ENCODE data around the gene PSKH1.

PSKH1 gene

GRCh38 chr16:67872631-67873434 is 20.2 kb upstream of the PSKH1 start, which contains the start of gene EDC4:
Gene EDC4, plus strand, starts transcription at chr16:67873052. Its CDS starts 210 bp downstream, at chr16:67873262.
- H3K9me3 ChIP-seq (ENCODE audit: severe bottlenecking), result no peaks in the 10 kb centered on the region
- peaks cover 58% of the 10 kb centered on the region for H3K36me3 ChIP-seq (ENCODE audit: low read depth)
- peaks cover 8% of the 10 kb centered on the region for H3K4me1 ChIP-seq (ENCODE audit: insufficient read depth, poor library complexity, severe bottlenecking)
- TF ChIP-seq, protein P1, sequence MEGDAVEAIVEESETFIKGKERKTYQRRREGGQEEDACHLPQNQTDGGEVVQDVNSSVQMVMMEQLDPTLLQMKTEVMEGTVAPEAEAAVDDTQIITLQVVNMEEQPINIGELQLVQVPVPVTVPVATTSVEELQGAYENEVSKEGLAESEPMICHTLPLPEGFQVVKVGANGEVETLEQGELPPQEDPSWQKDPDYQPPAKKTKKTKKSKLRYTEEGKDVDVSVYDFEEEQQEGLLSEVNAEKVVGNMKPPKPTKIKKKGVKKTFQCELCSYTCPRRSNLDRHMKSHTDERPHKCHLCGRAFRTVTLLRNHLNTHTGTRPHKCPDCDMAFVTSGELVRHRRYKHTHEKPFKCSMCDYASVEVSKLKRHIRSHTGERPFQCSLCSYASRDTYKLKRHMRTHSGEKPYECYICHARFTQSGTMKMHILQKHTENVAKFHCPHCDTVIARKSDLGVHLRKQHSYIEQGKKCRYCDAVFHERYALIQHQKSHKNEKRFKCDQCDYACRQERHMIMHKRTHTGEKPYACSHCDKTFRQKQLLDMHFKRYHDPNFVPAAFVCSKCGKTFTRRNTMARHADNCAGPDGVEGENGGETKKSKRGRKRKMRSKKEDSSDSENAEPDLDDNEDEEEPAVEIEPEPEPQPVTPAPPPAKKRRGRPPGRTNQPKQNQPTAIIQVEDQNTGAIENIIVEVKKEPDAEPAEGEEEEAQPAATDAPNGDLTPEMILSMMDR (IDR thresholded peaks at IDR 0.05; ENCODE audit: poor library complexity, severe bottlenecking), result no peak
- H3K27me3 ChIP-seq (ENCODE audit: insufficient read depth, poor library complexity, severe bottlenecking), result no peaks in the 10 kb centered on the region
- peak within 1 kb of the TSS; percentile 49 for H3K27ac ChIP-seq (ENCODE audit: poor library complexity, severe bottlenecking)
- DNase-seq (ENCODE audit: low spot score) (peak; percentile 80), ATAC-seq (ENCODE audit: low read depth) (peak; percentile 80)
- H3K4me3 ChIP-seq (ENCODE audit: severe bottlenecking), result peak within 1 kb of the TSS; percentile 86

- H3K27me3 ChIP-seq (ENCODE audit: insufficient read depth, poor library complexity, severe bottlenecking), result no peaks in the 10 kb centered on the region
- H3K27ac ChIP-seq (ENCODE audit: poor library complexity, severe bottlenecking), result peak overlapping the region; percentile 49
- ATAC-seq (ENCODE audit: low read depth) (peak; percentile 32), DNase-seq (ENCODE audit: low spot score) (no peak)
- H3K4me3 ChIP-seq (ENCODE audit: severe bottlenecking), result peak overlapping the region; percentile 86
- peaks cover 58% of the 10 kb centered on the region for H3K36me3 ChIP-seq (ENCODE audit: low read depth)
- TF ChIP-seq, protein P1 (IDR thresholded peaks at IDR 0.05; ENCODE audit: poor library complexity, severe bottlenecking), result no peak
- no peaks in the 10 kb centered on the region for H3K9me3 ChIP-seq (ENCODE audit: severe bottlenecking)
- H3K4me1 ChIP-seq (ENCODE audit: insufficient read depth, poor library complexity, severe bottlenecking), result peaks cover 8% of the 10 kb centered on the region
These were observed 19.4 kb upstream of the PSKH1 start for GRCh38 chr16:67873435-67874370.

- H3K4me1 ChIP-seq (ENCODE audit: insufficient read depth, poor library complexity, severe bottlenecking), result peaks cover 8% of the 10 kb centered on the region
- TF ChIP-seq, protein P1 (IDR thresholded peaks at IDR 0.05; ENCODE audit: poor library complexity, severe bottlenecking), result no peak
- H3K4me3 ChIP-seq (ENCODE audit: severe bottlenecking), result peak overlapping the region; percentile 86
- DNase-seq (ENCODE audit: low spot score) (no peak), ATAC-seq (ENCODE audit: low read depth) (no peak)
- peaks cover 58% of the 10 kb centered on the region for H3K36me3 ChIP-seq (ENCODE audit: low read depth)
- no peak overlapping the region for H3K27ac ChIP-seq (ENCODE audit: poor library complexity, severe bottlenecking)
- H3K9me3 ChIP-seq (ENCODE audit: severe bottlenecking), result no peaks in the 10 kb centered on the region
- H3K27me3 ChIP-seq (ENCODE audit: insufficient read depth, poor library complexity, severe bottlenecking), result no peaks in the 10 kb centered on the region
These were observed 18.7 kb upstream of the PSKH1 start for GRCh38 chr16:67874372-67874771.

GRCh38 chr16:67877064-67877463 is 16.0 kb upstream of the PSKH1 start:
- Histone ChIP-seq H3K27me3 (ENCODE audit: insufficient read depth, poor library complexity, severe bottlenecking) (no peaks in the 10 kb centered on the region), H3K36me3 (ENCODE audit: low read depth) (peaks cover 55% of the 10 kb centered on the region), H3K27ac (ENCODE audit: poor library complexity, severe bottlenecking) (no peak overlapping the region), H3K4me3 (ENCODE audit: severe bottlenecking) (no peak overlapping the region), H3K4me1 (ENCODE audit: insufficient read depth, poor library complexity, severe bottlenecking) (peaks cover 8% of the 10 kb centered on the region), H3K9me3 (ENCODE audit: severe bottlenecking) (no peaks in the 10 kb centered on the region)
- no peak for ATAC-seq (ENCODE audit: low read depth)
- TF ChIP-seq, protein P1 (IDR thresholded peaks at IDR 0.05; ENCODE audit: poor library complexity, severe bottlenecking), result no peak
- no peak for DNase-seq (ENCODE audit: low spot score)
